WTC11 (cell line): ENCODE measurements around the gene ZNF280D. TPM values are rescaled to one million over a fixed set of nuclear protein-coding genes. Genes with fewer than 3 reads are reported as not detected.
A peak's percentile ranks its signal among the peaks of the same experiment; 100 is the strongest.

Experiments used
- ATAC-seq: fragments of 200-7000 bp; cut with Tn5 transposase; 2 replicates; pipeline ENCODE4 v1.10.0; 2021; ENCODE audit warnings: mild to moderate bottlenecking, moderate library complexity
- CTCF ChIA-PET: fragments of 300-600 bp; sonication (Branson Sonifier 250); formaldehyde crosslinking; loops from one replicate; lab custom pipeline; 2021; ENCODE audit warnings: antibody characterized with exemption; lab: Charles Lee
- POLR2A ChIA-PET: fragments of 350-600 bp; sonication (Branson Sonifier 250); formaldehyde crosslinking; loops from one replicate; lab custom pipeline; 2021; ENCODE audit warnings: antibody characterized with exemption; lab: Charles Lee
- DNase-seq: peaks from one replicate; pipeline ENCODE4 v3.0.0; 2021; ENCODE audit warnings: low spot score
- H3K27ac Mint-ChIP-seq: 2 replicates; pipeline ENCODE4 v1.8.0; 2021; ENCODE audit warnings: mixed read lengths
- H3K27me3 Mint-ChIP-seq: 2 replicates; pipeline ENCODE4 v1.8.0; 2021; ENCODE audit warnings: low read depth, mild to moderate bottlenecking, moderate library complexity, mixed read lengths
- H3K36me3 Mint-ChIP-seq: 2 replicates; pipeline ENCODE4 v1.8.0; 2021; ENCODE audit warnings: mixed read lengths
- H3K4me1 Mint-ChIP-seq: 2 replicates; pipeline ENCODE4 v1.8.0; 2022; ENCODE audit warnings: mixed read lengths
- H3K4me3 Mint-ChIP-seq: 2 replicates; pipeline ENCODE4 v1.8.0; 2021; ENCODE audit warnings: mild to moderate bottlenecking, moderate library complexity, mixed read lengths
- H3K9me3 Mint-ChIP-seq: 2 replicates; pipeline ENCODE4 v1.8.0; 2021; ENCODE audit warnings: mixed read lengths
- ARID4B ChIP-seq: sonication (generic); formaldehyde crosslinking; IDR thresholded peaks from 2 replicates; pipeline ENCODE4 v1.8.0; 2023; ENCODE audit warnings: missing genetic modification reagents, mild to moderate bottlenecking, borderline replicate concordance
- ATF3 ChIP-seq: sonication (generic); formaldehyde crosslinking; conservative IDR thresholded peaks from 2 replicates; pipeline ENCODE4 v1.8.1; 2022; ENCODE audit warnings: mild to moderate bottlenecking, missing genetic modification reagents
- CTCF ChIP-seq: fragments of 200-600 bp; IDR thresholded peaks from 2 replicates; pipeline ENCODE4 v1.8.0; 2022; ENCODE audit warnings: antibody characterized with exemption
- EMX1 ChIP-seq: fragments of 250-450 bp; sonication (Bioruptor Pico); IDR thresholded peaks from 2 replicates; pipeline ENCODE4 v1.8.0; 2021; ENCODE audit warnings: mild to moderate bottlenecking
- MLX ChIP-seq: sonication (generic); formaldehyde crosslinking; IDR thresholded peaks from 2 replicates; pipeline ENCODE4 v1.8.1; 2023; ENCODE audit warnings: mild to moderate bottlenecking, missing genetic modification reagents, moderate library complexity
- NFYB ChIP-seq: sonication (generic); formaldehyde crosslinking; conservative IDR thresholded peaks from 2 replicates; pipeline ENCODE4 v1.8.0; 2022; ENCODE audit warnings: low read depth, missing genetic modification reagents
- OVOL2 ChIP-seq: fragments of 250-450 bp; sonication (Bioruptor Pico); IDR thresholded peaks from 2 replicates; pipeline ENCODE4 v1.9.0; 2021; ENCODE audit warnings: mild to moderate bottlenecking, borderline replicate concordance
- PRDM15 ChIP-seq: sonication (generic); formaldehyde crosslinking; IDR thresholded peaks from 2 replicates; pipeline ENCODE4 v1.8.0; 2022; ENCODE audit warnings: missing genetic modification reagents
- RELA ChIP-seq: sonication (generic); formaldehyde crosslinking; IDR thresholded peaks from 2 replicates; pipeline ENCODE4 v1.8.1; 2022; ENCODE audit warnings: missing genetic modification reagents, mild to moderate bottlenecking, borderline replicate concordance
- SMAD3 ChIP-seq: sonication (generic); formaldehyde crosslinking; IDR thresholded peaks from 2 replicates; pipeline ENCODE4 v1.8.0; 2022; ENCODE audit warnings: missing genetic modification reagents, mild to moderate bottlenecking, borderline replicate concordance
- TP53 ChIP-seq: sonication (generic); formaldehyde crosslinking; IDR thresholded peaks from 2 replicates; pipeline ENCODE4 v1.8.1; 2023; ENCODE audit warnings: mild to moderate bottlenecking, missing genetic modification reagents
- ZNF121 ChIP-seq: sonication (generic); formaldehyde crosslinking; IDR thresholded peaks from 2 replicates; pipeline ENCODE4 v1.8.0; 2023; ENCODE audit warnings: missing genetic modification reagents
- ZNF396 ChIP-seq: fragments of 250-450 bp; sonication (Bioruptor Pico); IDR thresholded peaks from 2 replicates; pipeline ENCODE4 v1.8.0; 2021; ENCODE audit warnings: mild to moderate bottlenecking, moderate library complexity, borderline replicate concordance
- ZNF416 ChIP-seq: fragments of 250-450 bp; sonication (Bioruptor Pico); IDR thresholded peaks from 2 replicates; pipeline ENCODE4 v1.9.0; 2021; ENCODE audit warnings: mild to moderate bottlenecking, inconsistent platforms
- total RNA-seq: library from RNA; stranded (reverse); gene quantifications from 3 replicates; pipeline ENCODE4 v1.2.3, GENCODE V29; 2021

ZNF280D gene
- total RNA-seq, 1 experiment from 2014 or later, result 25.7 TPM

- no peak for TF ChIP-seq ARID4B
- no peak for TF ChIP-seq EMX1 (CRISPR knock-in tag)
- no peak for TF ChIP-seq MLX (CRISPR knock-in tag)
These were observed 498 bp downstream of the ZNF280D start (continued) for GRCh38 chr15:56732886-56733135.

- DNase-seq (no peak), ATAC-seq (no peak)
- peak overlapping the region; percentile 88 for H3K4me3 Mint-ChIP-seq
- H3K36me3 Mint-ChIP-seq, result peaks cover 26% of the 10 kb centered on the region
- peak overlapping the region; percentile 97 for H3K27ac Mint-ChIP-seq
- CTCF ChIA-PET, result no interaction called here
- TF ChIP-seq SMAD3 (CRISPR knock-in tag), result no peak
- no peak for TF ChIP-seq RELA (CRISPR knock-in tag)
- TF ChIP-seq NFYB (CRISPR knock-in tag), result no peak
- TF ChIP-seq ZNF416, result no peak
- TF ChIP-seq OVOL2 (CRISPR knock-in tag), result no peak
- no peak for TF ChIP-seq PRDM15 (CRISPR knock-in tag)
- no peak for TF ChIP-seq ZNF121 (CRISPR knock-in tag)
- no peak for TF ChIP-seq TP53 (CRISPR knock-in tag)
- TF ChIP-seq ATF3 (CRISPR knock-in tag), result no peak
- no peak for TF ChIP-seq ZNF396 (CRISPR knock-in tag)
- peaks cover 22% of the 10 kb centered on the region for H3K9me3 Mint-ChIP-seq
- POLR2A ChIA-PET, result no interaction called here
- H3K27me3 Mint-ChIP-seq, result peaks cover 22% of the 10 kb centered on the region
- H3K4me1 Mint-ChIP-seq, result peaks cover 30% of the 10 kb centered on the region
These were observed 999 bp downstream of the ZNF280D start for GRCh38 chr15:56732135-56732885.

GRCh38 chr15:56731548-56731947 is 1.8 kb downstream of the ZNF280D start:
- peaks cover 22% of the 10 kb centered on the region for H3K9me3 Mint-ChIP-seq
- H3K36me3 Mint-ChIP-seq, result peaks cover 27% of the 10 kb centered on the region
- no peak overlapping the region for H3K27ac Mint-ChIP-seq
- POLR2A ChIA-PET, result no interaction called here
- no peak for TF ChIP-seq CTCF
- TF ChIP-seq, all 79 proteins: peak for 0
- no peak for ATAC-seq
- H3K4me3 Mint-ChIP-seq, result peak overlapping the region; percentile 29; the same call in 1 of the 2 replicates
- no peak for DNase-seq
- CTCF ChIA-PET, result no interaction called here
- peaks cover 22% of the 10 kb centered on the region for H3K27me3 Mint-ChIP-seq
- peaks cover 30% of the 10 kb centered on the region for H3K4me1 Mint-ChIP-seq
